ENCODE results near the gene ETFB.

DNA sequence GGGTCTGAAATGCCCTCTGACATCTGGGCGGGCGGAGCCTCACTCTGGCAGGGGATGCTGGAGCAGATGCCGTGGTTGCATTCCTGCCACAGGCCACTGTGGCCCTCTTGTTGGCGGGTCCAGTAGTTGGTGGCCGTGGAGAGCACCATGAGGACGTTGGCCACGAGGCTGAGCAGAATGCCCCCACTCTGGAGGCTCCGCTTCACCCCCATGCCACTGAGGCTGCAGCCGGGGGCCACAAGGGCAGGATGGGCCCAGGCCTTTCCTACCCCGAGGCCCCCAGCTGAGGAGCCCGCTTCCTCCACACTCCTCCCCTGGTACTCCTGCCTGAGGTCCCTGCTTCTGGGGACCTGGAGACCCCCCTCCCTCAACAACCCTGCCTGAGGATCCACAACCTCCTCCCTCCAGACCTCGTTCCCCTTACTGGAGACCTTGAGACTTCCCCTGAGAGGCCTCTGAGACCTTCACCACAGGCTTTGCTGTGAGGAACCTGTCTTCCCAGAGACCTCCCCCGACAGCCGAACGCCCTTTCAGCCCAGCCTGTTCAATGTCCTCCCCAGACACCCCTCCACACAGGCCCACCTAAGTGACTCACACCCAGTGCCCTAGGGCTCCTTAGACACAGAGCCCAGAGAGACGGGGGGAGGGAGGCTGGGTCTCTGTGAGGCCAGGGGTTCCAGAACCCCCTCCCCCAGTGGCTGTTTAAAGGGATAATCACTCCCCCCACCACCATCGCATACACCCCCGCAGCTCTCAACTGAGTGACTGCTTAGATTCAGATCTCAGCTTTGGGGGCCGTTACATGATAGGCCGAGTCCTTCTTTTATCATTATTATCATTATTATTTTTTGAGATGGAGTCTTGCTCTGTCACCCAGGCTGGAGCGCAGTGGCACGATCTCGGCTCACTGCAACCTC, 2.4 kb upstream of the ETFB start, which contains the start of gene CLDND2:
- TF ChIP-seq CTCF (IDR thresholded peaks at IDR 0.05), result no peak
- TF ChIP-seq EP300 (IDR thresholded peaks at IDR 0.05), result no peak
